Fibroblast of lung (primary cell): ENCODE data around the gene EHMT1.

Experiments used
- CTCF ChIP-seq, 2 donors: IDR thresholded peaks in 1 of 2; conservative IDR thresholded peaks in 1 of 2; 1 replicate in 1 of 2; 2 replicates in 1 of 2; pipeline ENCODE4 v1.5.1; 2011 to 2012; ENCODE audit warnings: low read length in 2 of 2, control low read depth in 1 of 2, inconsistent platforms in 1 of 2, low read depth in 1 of 2, mild to moderate bottlenecking in 1 of 2
- EZH2 ChIP-seq: IDR thresholded peaks from 2 replicates; pipeline ENCODE4 v1.5.1; 2012; ENCODE audit warnings: low read length, control low read depth, mild to moderate bottlenecking; ENCODE audit errors: missing control alignments

- TF ChIP-seq CTCF (conservative IDR thresholded peaks at IDR 0.05 in 1 of 2, IDR thresholded peaks at IDR 0.05 in 1 of 2; ENCODE audit: low read depth in 1 of 2, low read length in 2 of 2) (no peak), EZH2 (no peak)
These were observed 88.6 kb downstream of the EHMT1 start for GRCh38 chr9:137707361-137707760.
